ENCODE data around the gene CTTNBP2NL. TPM values are rescaled to one million over a fixed set of nuclear protein-coding genes. Genes with fewer than 3 reads are reported as not detected.

Gene CTTNBP2NL
- total and polyA plus RNA-seq, 2 of the 4 experiments (the other 2 are of a cell fraction) = 12.4 to 22.0 TPM

GRCh38 chr1:112380356-112380755 is 15.7 kb upstream of the CTTNBP2NL start:
- H3K4ac ChIP-seq (ENCODE audit: low read depth, low read length) = no peak overlapping the region
- H3K9me1 ChIP-seq (ENCODE audit: insufficient read depth, low read length) = peaks cover 3% of the 10 kb centered on the region; the same call in 1 of the 2 replicates
- no peak overlapping the region for H3K23ac ChIP-seq (ENCODE audit: low read depth, low read length)
- H3K79me1 ChIP-seq (ENCODE audit: low read depth in 1 of 2, low read length in 2 of 2) = no peaks in the 10 kb centered on the region
- H2AK9ac ChIP-seq (replicated peaks; ENCODE audit: low read depth, low read length, poor library complexity) = no peak overlapping the region
- H3K4me3 ChIP-seq (ENCODE audit: insufficient read depth, low read depth, low read length) = no peak overlapping the region
- H3K27ac ChIP-seq (ENCODE audit: insufficient read depth, low read length) = no peak overlapping the region
- no peak overlapping the region for H4K8ac ChIP-seq (ENCODE audit: low read depth in 2 of 2, low read length in 2 of 2)
- no peak overlapping the region for H2BK20ac ChIP-seq (ENCODE audit: low read depth, low read length)
- no peaks in the 10 kb centered on the region for H3K36me3 ChIP-seq (ENCODE audit: control insufficient read depth, insufficient read depth, low read length)
- H2AK5ac ChIP-seq (ENCODE audit: low read depth, low read length) = no peak overlapping the region
- H3K4me2 ChIP-seq (ENCODE audit: low read depth, low read length) = no peak overlapping the region
- CTCF ChIA-PET = interaction anchor here (2.3 kb wide), 1 partner anchor 11 kb away, joined by 9 read pairs; no protein-coding TSS in a partner anchor
- no peak overlapping the region for H3K18ac ChIP-seq (ENCODE audit: low read depth, low read length)
- POLR2A ChIA-PET (ENCODE audit: unreplicated experiment) = interaction anchor here (0.8 kb wide), 1 partner anchor 9 kb away, joined by 5 read pairs; no protein-coding TSS in a partner anchor
- TF ChIP-seq POLR2A (IDR thresholded peaks at IDR 0.05; ENCODE audit: low read depth, low read length) (no peak), FOS (IDR thresholded peaks at IDR 0.05; ENCODE audit: low read depth, low read length) (no peak), MAFK (IDR thresholded peaks at IDR 0.05; ENCODE audit: low read depth, low read length) (no peak), BHLHE40 (IDR thresholded peaks at IDR 0.05; ENCODE audit: low read depth, low read length) (no peak), SMC3 (IDR thresholded peaks at IDR 0.05; ENCODE audit: low read depth, low read length) (no peak), CTCF (conservative IDR thresholded peaks at IDR 0.05; ENCODE audit: low read depth, low read length) (no peak), RFX5 (IDR thresholded peaks at IDR 0.05; ENCODE audit: low read depth, low read length) (no peak), MXI1 (IDR thresholded peaks at IDR 0.05; ENCODE audit: borderline replicate concordance, low read depth, low read length) (no peak), RAD21 (IDR thresholded peaks at IDR 0.05; ENCODE audit: low read length) (no peak), RCOR1 (IDR thresholded peaks at IDR 0.05; ENCODE audit: insufficient replicate concordance, low read length) (no peak), NFE2L2 (IDR thresholded peaks at IDR 0.05; ENCODE audit: low read depth, low read length) (no peak), CHD1 (IDR thresholded peaks at IDR 0.05; ENCODE audit: low read depth, low read length) (no peak), CEBPB (IDR thresholded peaks at IDR 0.05; ENCODE audit: low read depth, low read length) (no peak), MAZ (IDR thresholded peaks at IDR 0.05; ENCODE audit: borderline replicate concordance, low read depth, low read length) (no peak)
- TF ChIP-seq, protein P1, sequence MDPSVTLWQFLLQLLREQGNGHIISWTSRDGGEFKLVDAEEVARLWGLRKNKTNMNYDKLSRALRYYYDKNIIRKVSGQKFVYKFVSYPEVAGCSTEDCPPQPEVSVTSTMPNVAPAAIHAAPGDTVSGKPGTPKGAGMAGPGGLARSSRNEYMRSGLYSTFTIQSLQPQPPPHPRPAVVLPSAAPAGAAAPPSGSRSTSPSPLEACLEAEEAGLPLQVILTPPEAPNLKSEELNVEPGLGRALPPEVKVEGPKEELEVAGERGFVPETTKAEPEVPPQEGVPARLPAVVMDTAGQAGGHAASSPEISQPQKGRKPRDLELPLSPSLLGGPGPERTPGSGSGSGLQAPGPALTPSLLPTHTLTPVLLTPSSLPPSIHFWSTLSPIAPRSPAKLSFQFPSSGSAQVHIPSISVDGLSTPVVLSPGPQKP (IDR thresholded peaks at IDR 0.05; ENCODE audit: borderline replicate concordance, low read depth, low read length) = no peak
- TF ChIP-seq, protein P2, sequence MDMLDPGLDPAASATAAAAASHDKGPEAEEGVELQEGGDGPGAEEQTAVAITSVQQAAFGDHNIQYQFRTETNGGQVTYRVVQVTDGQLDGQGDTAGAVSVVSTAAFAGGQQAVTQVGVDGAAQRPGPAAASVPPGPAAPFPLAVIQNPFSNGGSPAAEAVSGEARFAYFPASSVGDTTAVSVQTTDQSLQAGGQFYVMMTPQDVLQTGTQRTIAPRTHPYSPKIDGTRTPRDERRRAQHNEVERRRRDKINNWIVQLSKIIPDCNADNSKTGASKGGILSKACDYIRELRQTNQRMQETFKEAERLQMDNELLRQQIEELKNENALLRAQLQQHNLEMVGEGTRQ (IDR thresholded peaks at IDR 0.05; ENCODE audit: low read depth, low read length) = no peak
- no peak overlapping the region for H2BK5ac ChIP-seq (ENCODE audit: low read depth, low read length, poor library complexity, severe bottlenecking)
- H2BK120ac ChIP-seq (ENCODE audit: low read depth, low read length) = no peak overlapping the region
- H4K20me1 ChIP-seq (ENCODE audit: insufficient read depth, low read length) = no peaks in the 10 kb centered on the region
- in situ Hi-C loops (cut with MboI; ENCODE audit: low sequenced_read_pairs) (no loop called here), intact Hi-C loops (cut with micrococcal nuclease) (no loop called here), dilution Hi-C loops (cut with HindIII; ENCODE audit: low sequenced_read_pairs, unreplicated experiment) (no loop called here)
- H4K5ac ChIP-seq (ENCODE audit: low read depth, low read length) = no peak overlapping the region
- H2BK15ac ChIP-seq (ENCODE audit: low read depth, low read length) = no peak overlapping the region
- H3K27me3 ChIP-seq (ENCODE audit: control insufficient read depth, insufficient read depth, low read length) = peaks cover 28% of the 10 kb centered on the region
- H3K4me1 ChIP-seq (ENCODE audit: control insufficient read depth, insufficient read depth, low read length) = no peaks in the 10 kb centered on the region
- no CpG with 5 or more reads among the region's 1 CpG for WGBS, 2 experiments (ENCODE audit: extremely low coverage in 2 of 2, insufficient read length in 1 of 2)
- H2AFZ ChIP-seq (replicated peaks; ENCODE audit: low read length, poor library complexity) = no peak overlapping the region
- no TSS peak for BruUV-seq (replicated peaks)
- ATAC-seq (ENCODE audit: low read depth) (no peak), DNase-seq (no peak)
- no peak overlapping the region for H3K56ac ChIP-seq (ENCODE audit: extremely low read depth, insufficient read depth, low read length)
- H3K14ac ChIP-seq (replicated peaks; ENCODE audit: low read depth, low read length) = no peak overlapping the region
- peaks cover 3% of the 10 kb centered on the region for H3K9me3 ChIP-seq (ENCODE audit: control insufficient read depth, insufficient read depth, low read length)
- no peak overlapping the region for H3K9ac ChIP-seq (ENCODE audit: low read depth, low read length)
- no peak overlapping the region for H4K91ac ChIP-seq (ENCODE audit: insufficient read depth, low read depth, low read length)
